Suprapubic skin (tissue), 4 donors: Measurements from ENCODE around the gene CDH15. TPM values are rescaled to one million over a fixed set of nuclear protein-coding genes. Genes with fewer than 3 reads are reported as not detected.

Source experiments
- DNase-seq, 2 donors: peaks; one replicate each; pipeline ENCODE4 v3.0.0-alpha.2; 2019; ENCODE audit warnings: low spot score in 2 of 2
- H3K27ac ChIP-seq: fragments of 200-600 bp; sonication (generic); one replicate; pipeline ENCODE4 v1.5.1; 2019
- H3K27me3 ChIP-seq: fragments of 200-600 bp; sonication (generic); one replicate; pipeline ENCODE4 v1.5.1; 2019
- H3K36me3 ChIP-seq: fragments of 200-600 bp; sonication (generic); one replicate; pipeline ENCODE4 v1.5.1; 2019
- H3K4me1 ChIP-seq: fragments of 200-600 bp; sonication (generic); one replicate; pipeline ENCODE4 v1.5.1; 2019
- H3K4me3 ChIP-seq: fragments of 200-600 bp; sonication (generic); one replicate; pipeline ENCODE4 v1.5.1; 2019; ENCODE audit warnings: mild to moderate bottlenecking
- H3K9me3 ChIP-seq: fragments of 200-600 bp; sonication (generic); one replicate; pipeline ENCODE4 v1.5.1; 2019
- CTCF ChIP-seq, 2 donors: fragments of 200-600 bp in 1 of 2; fragments of 450-650 bp in 1 of 2; sonication (generic) in 1 of 2; IDR thresholded peaks; one replicate each; pipeline ENCODE4 v1.5.1; 2016 to 2019; ENCODE audit warnings: antibody characterized with exemption in 2 of 2, mild to moderate bottlenecking in 1 of 2, moderate library complexity in 1 of 2
- EP300 ChIP-seq: sonication (generic); formaldehyde crosslinking; IDR thresholded peaks from one replicate; pipeline ENCODE4 v1.6.1; 2017; ENCODE audit warnings: antibody characterized with exemption
- POLR2A ChIP-seq, 2 donors: fragments of 450-650 bp; IDR thresholded peaks; one replicate each; pipeline ENCODE4 v1.6.1; 2017; ENCODE audit warnings: antibody characterized with exemption in 2 of 2, mild to moderate bottlenecking in 2 of 2, moderate library complexity in 2 of 2
- POLR2AphosphoS5 ChIP-seq, 3 donors: sonication (generic); formaldehyde crosslinking; IDR thresholded peaks; one replicate each; pipeline ENCODE4 v1.6.1; 2017; ENCODE audit warnings: antibody characterized with exemption in 3 of 3
- WGBS: methylation state at CpG from one replicate; pipeline ENCODE4 v1.1.5; 2018; 5-methylcytosine and 5-hydroxymethylcytosine counted together
- total RNA-seq, 4 donors: library from RNA; depleted of rRNA; stranded (reverse); fragments of >200 nt; gene quantifications; one replicate each; pipeline ENCODE4 v1.1.0, GENCODE V29; 2016

CDH15 gene
- total RNA-seq, 4 donors from 2014 or later = 0.16 to 0.48 TPM; not detected in 2

GRCh38 chr16:89194340-89195311, 23.1 kb downstream of the CDH15 start:
- H3K27me3 ChIP-seq = peaks cover 35% of the 10 kb centered on the region
- 82% methylated on average over 13 of the region's 45 CpGs for WGBS
- peak in 1 of 2 donors; percentile 66 for DNase-seq

GRCh38 chr16:89195521-89196171, 24.1 kb downstream of the CDH15 start:
- DNase-seq = peak in 1 of 2 donors; percentile 79
- WGBS = 43% methylated on average over 3 of the region's 21 CpGs
- Histone ChIP-seq H3K9me3 (no peaks in the 10 kb centered on the region), H3K27ac (no peak overlapping the region), H3K4me3 (no peak overlapping the region), H3K27me3 (peaks cover 45% of the 10 kb centered on the region), H3K4me1 (peaks cover 29% of the 10 kb centered on the region), H3K36me3 (no peaks in the 10 kb centered on the region)
- no peak for TF ChIP-seq POLR2A (IDR thresholded peaks at IDR 0.05)
- no peak for TF ChIP-seq POLR2AphosphoS5 (IDR thresholded peaks at IDR 0.05)
- no peak for TF ChIP-seq EP300
- no peak for TF ChIP-seq CTCF (IDR thresholded peaks at IDR 0.05)

More at GRCh38 chr16:89194340-89195311, 23.1 kb downstream of the CDH15 start:
- Histone ChIP-seq H3K9me3 (no peaks in the 10 kb centered on the region), H3K36me3 (no peaks in the 10 kb centered on the region), H3K4me3 (no peak overlapping the region), H3K4me1 (peaks cover 22% of the 10 kb centered on the region), H3K27ac (no peak overlapping the region)
- no peak for TF ChIP-seq POLR2AphosphoS5 (IDR thresholded peaks at IDR 0.05)
- no peak for TF ChIP-seq CTCF (IDR thresholded peaks at IDR 0.05)
- TF ChIP-seq EP300 = no peak
- TF ChIP-seq POLR2A (IDR thresholded peaks at IDR 0.05) = no peak

- Histone ChIP-seq H3K27ac (no peak overlapping the region), H3K36me3 (no peaks in the 10 kb centered on the region), H3K4me3 (no peak overlapping the region), H3K27me3 (peaks cover 47% of the 10 kb centered on the region), H3K9me3 (no peaks in the 10 kb centered on the region), H3K4me1 (peaks cover 35% of the 10 kb centered on the region)
- TF ChIP-seq POLR2AphosphoS5 (IDR thresholded peaks at IDR 0.05) (no peak), POLR2A (IDR thresholded peaks at IDR 0.05) (no peak), EP300 (no peak), CTCF (IDR thresholded peaks at IDR 0.05) (no peak)
- DNase-seq = no peak
- WGBS = 82% methylated on average over 6 of the region's 13 CpGs
Measured at GRCh38 chr16:89197033-89197632, 25.6 kb downstream of the CDH15 start.

- TF ChIP-seq POLR2A (IDR thresholded peaks at IDR 0.05) = no peak
- no peak for TF ChIP-seq CTCF (IDR thresholded peaks at IDR 0.05)
- no peak for TF ChIP-seq EP300
- TF ChIP-seq POLR2AphosphoS5 (IDR thresholded peaks at IDR 0.05) = no peak
- Histone ChIP-seq H3K9me3 (no peaks in the 10 kb centered on the region), H3K36me3 (no peaks in the 10 kb centered on the region), H3K4me3 (no peak overlapping the region), H3K27me3 (peaks cover 52% of the 10 kb centered on the region), H3K27ac (no peak overlapping the region), H3K4me1 (peaks cover 31% of the 10 kb centered on the region)
- DNase-seq = no peak
- WGBS = 88% methylated on average over 22 of the region's 26 CpGs
Measured at GRCh38 chr16:89197633-89198416, 26.3 kb downstream of the CDH15 start.
